A549 (cell line): ENCODE data around the gene GRID2. TPM values are rescaled to one million over a fixed set of nuclear protein-coding genes. Genes with fewer than 3 reads are reported as not detected.

ENCODE experiments used
- ATAC-seq, 2 experiments: fragments of 200-7000 bp in 1 of 2; fragments of >200 bp in 1 of 2; cut with Nextera tagmentation in 1 of 2; cut with Tn5 transposase in 1 of 2; 3 replicates each; pipeline versions ENCODE4 v1.8.0 to v1.9.1; 2018 to 2020; ENCODE audit warnings: mild to moderate bottlenecking in 1 of 2, moderate library complexity in 1 of 2
- CTCF ChIA-PET: fragments of 300-600 bp; sonication (Branson Sonifier 250); formaldehyde crosslinking; extraction: SDS; loops from one replicate; lab custom pipeline; 2021; ENCODE audit warnings: antibody characterized with exemption, inconsistent platforms; lab: Yijun Ruan, JAX
- POLR2A ChIA-PET: fragments of 350-600 bp; formaldehyde crosslinking; extraction: SDS; loops from one replicate; lab custom pipeline; 2021; ENCODE audit warnings: antibody characterized with exemption, inconsistent platforms; lab: Yijun Ruan, JAX
- DNase-seq, 2 experiments: peaks; one replicate each; pipeline versions ENCODE4 v3.0.0 to v3.0.0-alpha.2; 2011 to 2016; ENCODE audit warnings: low read depth in 1 of 2, low spot score in 1 of 2
- FAIRE-seq: peaks from 2 replicates; lab custom pipeline; 2011; peaks lifted over from hg19 to GRCh38; lab: Jason Lieb, UNC
- H3K27ac ChIP-seq, 2 experiments: fragments of >200 bp; sonication (Bioruptor Twin); formaldehyde crosslinking; 3 replicates each; pipeline ENCODE4 v1.5.1; 2016 to 2017
- H3K4me1 ChIP-seq: fragments of >200 bp; sonication (Bioruptor Twin); formaldehyde crosslinking; 3 replicates; pipeline ENCODE4 v1.6.1; 2016
- H3K4me2 ChIP-seq: fragments of >200 bp; sonication (Bioruptor Twin); formaldehyde crosslinking; 3 replicates; pipeline ENCODE4 v1.6.1; 2016
- H3K4me3 ChIP-seq: fragments of >200 bp; sonication (Bioruptor Twin); formaldehyde crosslinking; 3 replicates; pipeline ENCODE4 v1.5.1; 2016
- H3K9me3 ChIP-seq: fragments of >200 bp; sonication (Bioruptor Twin); formaldehyde crosslinking; 3 replicates; pipeline ENCODE4 v1.6.1; 2016
- ATOH8 ChIP-seq: fragments of 250-450 bp; sonication (Bioruptor Pico); IDR thresholded peaks from 2 replicates; pipeline ENCODE4 v1.5.0; 2020; ENCODE audit warnings: low read depth, mild to moderate bottlenecking, moderate library complexity
- BCL3 ChIP-seq: fragments of >200 bp; sonication (Bioruptor Twin); formaldehyde crosslinking; IDR thresholded peaks from 3 replicates; pipeline ENCODE4 v1.6.1; 2016
- BHLHE40 ChIP-seq: IDR thresholded peaks from 2 replicates; pipeline ENCODE4 v1.6.1; 2012; ENCODE audit warnings: low read depth, low read length, inconsistent platforms
- CBX8 ChIP-seq: fragments of 200-600 bp; sonication (generic); IDR thresholded peaks from 2 replicates; pipeline ENCODE4 v1.6.1; 2016
- CEBPB ChIP-seq, 2 experiments: fragments of >200 bp in 1 of 2; sonication (Bioruptor Twin) in 1 of 2; formaldehyde crosslinking in 1 of 2; IDR thresholded peaks; 2 replicates each; pipeline ENCODE4 v1.6.1; 2012 to 2016
- CTCF ChIP-seq: fragments of >200 bp; sonication (Bioruptor Twin); formaldehyde crosslinking; IDR thresholded peaks from 3 replicates; pipeline ENCODE4 v1.5.1; 2016
- ELK1 ChIP-seq: fragments of 150-350 bp; IDR thresholded peaks from 2 replicates; pipeline ENCODE4 v1.6.1; 2014; ENCODE audit warnings: low read depth, mild to moderate bottlenecking, low read length
- EP300 ChIP-seq, 2 experiments: fragments of >200 bp; sonication (Bioruptor Twin); formaldehyde crosslinking; IDR thresholded peaks; 2 replicates in 1 of 2; 3 replicates in 1 of 2; pipeline ENCODE4 v1.6.1; 2016 to 2017
- ESRRA ChIP-seq: fragments of 150-350 bp; IDR thresholded peaks from 2 replicates; pipeline ENCODE4 v1.6.1; 2014; ENCODE audit warnings: mild to moderate bottlenecking, low read length, borderline replicate concordance
- FOSB ChIP-seq: fragments of 250-450 bp; sonication (Bioruptor Pico); IDR thresholded peaks from 2 replicates; pipeline ENCODE4 v1.5.0; 2020; ENCODE audit warnings: mild to moderate bottlenecking, moderate library complexity
- FOSL2 ChIP-seq, 2 experiments: fragments of 450-650 bp in 1 of 2; fragments of >200 bp in 1 of 2; sonication (Bioruptor Twin) in 1 of 2; formaldehyde crosslinking; IDR thresholded peaks; 2 replicates each; pipeline versions ENCODE4 v1.5.0 to v1.6.1; 2016 to 2020; ENCODE audit warnings: mild to moderate bottlenecking in 1 of 2, moderate library complexity in 1 of 2
- GATA3 ChIP-seq: IDR thresholded peaks from 2 replicates; pipeline ENCODE4 v1.6.1; 2012; ENCODE audit warnings: borderline replicate concordance
- HOXB13 ChIP-seq: fragments of 250-450 bp; sonication (Bioruptor Pico); IDR thresholded peaks from 2 replicates; pipeline ENCODE4 v1.5.0; 2020; ENCODE audit warnings: low read depth, mild to moderate bottlenecking, moderate library complexity
- JUNB ChIP-seq: fragments of >200 bp; sonication (Bioruptor Twin); formaldehyde crosslinking; IDR thresholded peaks from 2 replicates; pipeline ENCODE4 v1.6.1; 2016
- KDM5A ChIP-seq: fragments of 200-600 bp; sonication (generic); IDR thresholded peaks from 2 replicates; pipeline ENCODE4 v1.6.1; 2016; ENCODE audit warnings: antibody characterized with exemption, mild to moderate bottlenecking
- MAZ ChIP-seq: fragments of 150-350 bp; IDR thresholded peaks from 2 replicates; pipeline ENCODE4 v1.6.1; 2014; ENCODE audit warnings: antibody characterized with exemption, low read depth, low read length, borderline replicate concordance
- MYC ChIP-seq: IDR thresholded peaks from 2 replicates; pipeline ENCODE4 v1.6.1; 2012; ENCODE audit warnings: mild to moderate bottlenecking, inconsistent platforms, low read length, improper control_type of control experiment, borderline replicate concordance
- NFE2L2 ChIP-seq: fragments of 150-350 bp; conservative IDR thresholded peaks from 2 replicates; pipeline ENCODE4 v1.6.1; 2014; ENCODE audit warnings: low read length
- NR3C1 ChIP-seq: fragments of >200 bp; sonication (Bioruptor Twin); formaldehyde crosslinking; IDR thresholded peaks from 3 replicates; pipeline ENCODE4 v1.6.1; 2017
- PHF8 ChIP-seq: fragments of 200-600 bp; sonication (generic); IDR thresholded peaks from 2 replicates; pipeline ENCODE4 v1.6.1; 2016; ENCODE audit warnings: low read depth, mild to moderate bottlenecking, antibody characterized with exemption, moderate library complexity, borderline replicate concordance
- POLR2AphosphoS2 ChIP-seq: conservative IDR thresholded peaks from 2 replicates; pipeline ENCODE4 v1.6.1; 2012; ENCODE audit warnings: low read length, improper control_type of control experiment, inconsistent platforms
- RCOR1 ChIP-seq: fragments of 150-350 bp; IDR thresholded peaks from 2 replicates; pipeline ENCODE4 v1.6.1; 2014; ENCODE audit warnings: antibody characterized with exemption, low read length, low read depth
- RFX5 ChIP-seq: fragments of 450-650 bp; IDR thresholded peaks from 2 replicates; pipeline ENCODE4 v1.7.1; 2014; ENCODE audit warnings: antibody characterized with exemption, mild to moderate bottlenecking, moderate library complexity
- SREBF2 ChIP-seq: fragments of 450-650 bp; IDR thresholded peaks from 2 replicates; pipeline ENCODE4 v1.6.1; 2014; ENCODE audit warnings: mild to moderate bottlenecking, moderate library complexity
- TFCP2L1 ChIP-seq: fragments of 250-450 bp; sonication (Bioruptor Pico); IDR thresholded peaks from 2 replicates; pipeline ENCODE4 v1.5.0; 2021; ENCODE audit warnings: mild to moderate bottlenecking
- ZC3H11A ChIP-seq: fragments of 450-650 bp; IDR thresholded peaks from 2 replicates; pipeline ENCODE4 v1.6.1; 2014; ENCODE audit warnings: antibody characterized with exemption, mild to moderate bottlenecking
- ZSCAN20 ChIP-seq: fragments of 250-450 bp; sonication (Bioruptor Pico); IDR thresholded peaks from 2 replicates; pipeline ENCODE4 v1.8.0; 2022; ENCODE audit warnings: mild to moderate bottlenecking, moderate library complexity
- WGBS: methylation state at CpG from one replicate; pipeline ENCODE4 v1.1.6; 2017; ENCODE audit errors: missing lambda C conversion rate; 5-methylcytosine and 5-hydroxymethylcytosine counted together
- polyA plus RNA-seq, 4 experiments: library from polyadenylated mRNA; depleted of rRNA in 3 of 4; stranded (reverse); fragments of >200 nt; fragmentation: RNase III in 1 of 4; extraction: RNeasy Plus Mini Kit Qiagen cat#74134 plus additional on column Dnase treatment in 1 of 4; gene quantifications; 2 replicates in 3 of 4; 3 replicates in 1 of 4; pipeline ENCODE4 v1.2.3, GENCODE V29; 2011 to 2017

The GRID2 gene
- polyA plus RNA-seq, 2 of the 4 experiments (the other 2 are of a cell fraction): not detected

GRCh38 chr4:93414041-93414550 lies 1110.3 kb downstream of the GRID2 start:
- no peak for TF ChIP-seq SREBF2
- TF ChIP-seq JUNB: no peak
- TF ChIP-seq NR3C1: no peak
- no peak for TF ChIP-seq TFCP2L1 (CRISPR knock-in tag)
- no peak for TF ChIP-seq RFX5
- TF ChIP-seq RCOR1: no peak
- TF ChIP-seq CEBPB (IDR thresholded peaks at IDR 0.05): no peak
- TF ChIP-seq CTCF: no peak
- no peak for TF ChIP-seq MYC
- TF ChIP-seq ZC3H11A: no peak
- no peak for TF ChIP-seq FOSB (CRISPR knock-in tag)
- TF ChIP-seq MAZ: no peak
- TF ChIP-seq KDM5A: no peak
- TF ChIP-seq BCL3: no peak
- no peak for TF ChIP-seq HOXB13 (CRISPR knock-in tag)
- no peak for TF ChIP-seq PHF8
- no peak for TF ChIP-seq EP300 (IDR thresholded peaks at IDR 0.05)
- no peak for TF ChIP-seq ZSCAN20 (CRISPR knock-in tag)
- TF ChIP-seq ESRRA: no peak
- TF ChIP-seq GATA3: no peak
- ChIA-PET POLR2A (no interaction called here), CTCF (no interaction called here)
- WGBS: 38% methylated on average over 1 of the region's 1 CpG
- Histone ChIP-seq H3K9me3 (no peaks in the 10 kb centered on the region), H3K4me3 (no peak overlapping the region), H3K4me1 (no peaks in the 10 kb centered on the region), H3K4me2 (no peak overlapping the region), H3K27ac (no peak overlapping the region)
- ATAC-seq (no peak), DNase-seq (no peak), FAIRE-seq (no peak)

GRCh38 chr4:93416344-93417128 lies 1112.8 kb downstream of the GRID2 start:
- ChIA-PET CTCF (no interaction called here), POLR2A (no interaction called here)
- no peak for DNase-seq
- TF ChIP-seq ESRRA (no peak), BHLHE40 (no peak), KDM5A (no peak), NFE2L2 (no peak), MYC (no peak), ATOH8 (no peak), RCOR1 (no peak), NR3C1 (no peak), CBX8 (no peak), TFCP2L1 (CRISPR knock-in tag) (no peak), POLR2AphosphoS2 (no peak), ELK1 (no peak), SREBF2 (no peak), FOSL2 (IDR thresholded peaks at IDR 0.05) (no peak), FOSL2 (CRISPR knock-in tag; IDR thresholded peaks at IDR 0.05) (no peak)
- no peak overlapping the region for H3K4me2 ChIP-seq
- no peaks in the 10 kb centered on the region for H3K4me1 ChIP-seq
- no peak overlapping the region for H3K27ac ChIP-seq
- FAIRE-seq: no peak
- no peak for ATAC-seq
- WGBS: 22% methylated on average over 4 of the region's 4 CpGs
- no peaks in the 10 kb centered on the region for H3K9me3 ChIP-seq
- no peak overlapping the region for H3K4me3 ChIP-seq
